ENCODE measurements around the gene AKR1C4.
"Not testable (repeated sequence)": the region's sequence is repeated elsewhere in the genome, so short reads cannot be mapped to it uniquely, and the experiment has no call there.

The AKR1C4 gene

GRCh38 chr10:5163487-5163886 is 33.1 kb upstream of the AKR1C4 start:
- Histone ChIP-seq H3K4me1 (ENCODE audit: insufficient read depth, low read length, severe bottlenecking) (no peaks in the 10 kb centered on the region), H3K27ac (ENCODE audit: low read depth, low read length, poor library complexity, severe bottlenecking) (no peak overlapping the region), H3K9ac (ENCODE audit: low read length) (no peak overlapping the region), H3K79me2 (ENCODE audit: insufficient read depth, low read length) (no peaks in the 10 kb centered on the region), H3F3A (ENCODE audit: insufficient read depth, low read length) (no peaks in the 10 kb centered on the region), H3K9me3 (ENCODE audit: low read length) (peaks cover 3% of the 10 kb centered on the region; the same call in 1 of the 2 replicates), H3K9me2 (ENCODE audit: low read depth, low read length) (no peaks in the 10 kb centered on the region), H3K36me3 (ENCODE audit: insufficient read depth, low read length) (no peaks in the 10 kb centered on the region), H3K27me3 (ENCODE audit: insufficient read depth, low read length) (no peaks in the 10 kb centered on the region), H2AFZ (ENCODE audit: low read length) (no peak overlapping the region), H3K4me2 (ENCODE audit: low read length) (no peak overlapping the region), H3K4me3 (ENCODE audit: low read depth, low read length, poor library complexity, severe bottlenecking) (no peak overlapping the region), H4K20me1 (ENCODE audit: insufficient read depth, low read length) (no peaks in the 10 kb centered on the region)
- TF ChIP-seq EZH2 (IDR thresholded peaks at IDR 0.05; ENCODE audit: borderline replicate concordance, low read length), result no peak
- TF ChIP-seq, protein P1, sequence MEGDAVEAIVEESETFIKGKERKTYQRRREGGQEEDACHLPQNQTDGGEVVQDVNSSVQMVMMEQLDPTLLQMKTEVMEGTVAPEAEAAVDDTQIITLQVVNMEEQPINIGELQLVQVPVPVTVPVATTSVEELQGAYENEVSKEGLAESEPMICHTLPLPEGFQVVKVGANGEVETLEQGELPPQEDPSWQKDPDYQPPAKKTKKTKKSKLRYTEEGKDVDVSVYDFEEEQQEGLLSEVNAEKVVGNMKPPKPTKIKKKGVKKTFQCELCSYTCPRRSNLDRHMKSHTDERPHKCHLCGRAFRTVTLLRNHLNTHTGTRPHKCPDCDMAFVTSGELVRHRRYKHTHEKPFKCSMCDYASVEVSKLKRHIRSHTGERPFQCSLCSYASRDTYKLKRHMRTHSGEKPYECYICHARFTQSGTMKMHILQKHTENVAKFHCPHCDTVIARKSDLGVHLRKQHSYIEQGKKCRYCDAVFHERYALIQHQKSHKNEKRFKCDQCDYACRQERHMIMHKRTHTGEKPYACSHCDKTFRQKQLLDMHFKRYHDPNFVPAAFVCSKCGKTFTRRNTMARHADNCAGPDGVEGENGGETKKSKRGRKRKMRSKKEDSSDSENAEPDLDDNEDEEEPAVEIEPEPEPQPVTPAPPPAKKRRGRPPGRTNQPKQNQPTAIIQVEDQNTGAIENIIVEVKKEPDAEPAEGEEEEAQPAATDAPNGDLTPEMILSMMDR (IDR thresholded peaks at IDR 0.05; ENCODE audit: low read length), result no peak

DNA sequence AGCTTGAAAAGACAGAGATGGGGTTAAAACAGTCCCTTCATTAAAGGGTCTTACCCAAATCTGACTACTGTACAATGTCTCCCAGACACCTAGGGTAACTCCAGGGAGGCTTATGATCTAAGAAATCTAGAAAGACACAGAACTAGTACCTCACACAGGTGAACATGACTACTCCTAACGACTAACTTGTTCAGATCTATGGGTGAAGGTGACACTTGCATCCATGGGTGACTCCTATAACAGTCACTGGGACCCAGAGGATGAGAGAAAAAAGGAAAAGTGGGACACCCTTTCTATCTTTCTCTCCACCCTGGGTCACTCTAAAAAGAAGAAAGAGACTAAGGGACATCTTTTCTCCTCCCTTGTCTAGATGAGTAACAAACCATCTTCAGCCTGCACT is 30.9 kb upstream of the AKR1C4 start:
- no peaks in the 10 kb centered on the region for H3K36me3 ChIP-seq (ENCODE audit: insufficient read depth, low read length)
- H4K20me1 ChIP-seq (ENCODE audit: insufficient read depth, low read length), result no peaks in the 10 kb centered on the region
- no peak overlapping the region for H3K27ac ChIP-seq (ENCODE audit: low read depth, low read length, poor library complexity, severe bottlenecking)
- H3K4me1 ChIP-seq (ENCODE audit: insufficient read depth, low read length, severe bottlenecking), result no peaks in the 10 kb centered on the region
- no peak overlapping the region for H3K4me2 ChIP-seq (ENCODE audit: low read length)
- H3K9me2 ChIP-seq (ENCODE audit: low read depth, low read length), result no peaks in the 10 kb centered on the region
- H3F3A ChIP-seq (ENCODE audit: insufficient read depth, low read length), result no peaks in the 10 kb centered on the region
- H3K4me3 ChIP-seq (ENCODE audit: low read depth, low read length, poor library complexity, severe bottlenecking), result no peak overlapping the region
- H3K27me3 ChIP-seq (ENCODE audit: insufficient read depth, low read length), result no peaks in the 10 kb centered on the region
- no peaks in the 10 kb centered on the region for H3K79me2 ChIP-seq (ENCODE audit: insufficient read depth, low read length)
- peaks cover 3% of the 10 kb centered on the region; the same call in 1 of the 2 replicates for H3K9me3 ChIP-seq (ENCODE audit: low read length)
- no peak overlapping the region for H2AFZ ChIP-seq (ENCODE audit: low read length)
- H3K9ac ChIP-seq (ENCODE audit: low read length), result no peak overlapping the region
- no peak for TF ChIP-seq EZH2 (IDR thresholded peaks at IDR 0.05; ENCODE audit: borderline replicate concordance, low read length)
- TF ChIP-seq, protein P1 (IDR thresholded peaks at IDR 0.05; ENCODE audit: low read length), result no peak

DNA sequence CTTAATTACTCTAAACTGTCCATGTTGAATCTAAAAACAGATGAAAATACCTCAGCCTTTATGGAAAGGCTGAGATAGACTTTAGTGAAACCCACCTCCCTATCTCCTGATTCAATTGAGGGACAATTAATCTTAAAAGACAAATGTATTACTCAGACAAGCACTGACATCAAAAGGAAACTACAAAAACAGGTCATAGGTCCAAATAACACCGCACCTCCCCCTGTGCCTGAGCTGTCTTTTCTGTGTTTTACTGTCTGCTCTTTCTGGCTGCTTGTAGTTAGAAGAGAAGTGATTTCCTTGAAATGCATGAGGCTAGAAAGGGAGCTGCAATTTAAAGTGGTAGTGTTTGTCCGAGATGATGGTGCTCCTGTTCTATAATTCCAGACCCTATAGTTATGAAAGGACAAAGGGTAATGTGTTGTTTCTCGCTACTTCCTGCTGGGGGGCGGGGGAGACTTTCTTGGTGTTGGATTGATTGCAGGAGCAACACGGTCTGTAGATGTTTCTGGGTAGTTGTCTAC is 27.7 kb upstream of the AKR1C4 start:
- H3K9me2 ChIP-seq (ENCODE audit: low read depth, low read length), result no peaks in the 10 kb centered on the region
- H2AFZ ChIP-seq (ENCODE audit: low read length), result no peak overlapping the region
- H4K20me1 ChIP-seq (ENCODE audit: insufficient read depth, low read length), result no peaks in the 10 kb centered on the region
- no peak overlapping the region for H3K9ac ChIP-seq (ENCODE audit: low read length)
- peaks cover 3% of the 10 kb centered on the region; the same call in 1 of the 2 replicates for H3K9me3 ChIP-seq (ENCODE audit: low read length)
- H3K79me2 ChIP-seq (ENCODE audit: insufficient read depth, low read length), result no peaks in the 10 kb centered on the region
- H3K27ac ChIP-seq (ENCODE audit: low read depth, low read length, poor library complexity, severe bottlenecking), result no peak overlapping the region
- H3F3A ChIP-seq (ENCODE audit: insufficient read depth, low read length), result no peaks in the 10 kb centered on the region
- no peaks in the 10 kb centered on the region for H3K4me1 ChIP-seq (ENCODE audit: insufficient read depth, low read length, severe bottlenecking)
- no peaks in the 10 kb centered on the region for H3K36me3 ChIP-seq (ENCODE audit: insufficient read depth, low read length)
- H3K27me3 ChIP-seq (ENCODE audit: insufficient read depth, low read length), result no peaks in the 10 kb centered on the region
- H3K4me2 ChIP-seq (ENCODE audit: low read length), result no peak overlapping the region
- TF ChIP-seq EZH2 (IDR thresholded peaks at IDR 0.05; ENCODE audit: borderline replicate concordance, low read length), result no peak
- TF ChIP-seq, protein P1 (IDR thresholded peaks at IDR 0.05; ENCODE audit: low read length), result no peak
- H3K4me3 ChIP-seq (ENCODE audit: low read depth, low read length, poor library complexity, severe bottlenecking), result no peak overlapping the region

GRCh38 chr10:5175581-5175980 is 21.1 kb upstream of the AKR1C4 start:
- not testable (repeated sequence) for H3K9ac ChIP-seq (ENCODE audit: low read length); H3K27me3 ChIP-seq (ENCODE audit: insufficient read depth, low read length); H3K27ac ChIP-seq (ENCODE audit: low read depth, low read length, poor library complexity, severe bottlenecking)

GRCh38 chr10:5180503-5180902 is 16.1 kb upstream of the AKR1C4 start:
- H2AFZ ChIP-seq (ENCODE audit: low read length); H3K27me3 ChIP-seq (ENCODE audit: insufficient read depth, low read length); H3K4me1 ChIP-seq (ENCODE audit: insufficient read depth, low read length, severe bottlenecking); H3F3A ChIP-seq (ENCODE audit: insufficient read depth, low read length); H4K20me1 ChIP-seq (ENCODE audit: insufficient read depth, low read length); H3K4me2 ChIP-seq (ENCODE audit: low read length); H3K79me2 ChIP-seq (ENCODE audit: insufficient read depth, low read length); H3K9ac ChIP-seq (ENCODE audit: low read length); H3K9me2 ChIP-seq (ENCODE audit: low read depth, low read length); H3K9me3 ChIP-seq (ENCODE audit: low read length); H3K36me3 ChIP-seq (ENCODE audit: insufficient read depth, low read length); H3K27ac ChIP-seq (ENCODE audit: low read depth, low read length, poor library complexity, severe bottlenecking); H3K4me3 ChIP-seq (ENCODE audit: low read depth, low read length, poor library complexity, severe bottlenecking): not testable (repeated sequence)

More at GRCh38 chr10:5175581-5175980, 21.1 kb upstream of the AKR1C4 start:
- H3K4me2 ChIP-seq (ENCODE audit: low read length); H3K9me2 ChIP-seq (ENCODE audit: low read depth, low read length); H3K36me3 ChIP-seq (ENCODE audit: insufficient read depth, low read length); H4K20me1 ChIP-seq (ENCODE audit: insufficient read depth, low read length); H2AFZ ChIP-seq (ENCODE audit: low read length); H3F3A ChIP-seq (ENCODE audit: insufficient read depth, low read length); H3K9me3 ChIP-seq (ENCODE audit: low read length); H3K4me1 ChIP-seq (ENCODE audit: insufficient read depth, low read length, severe bottlenecking); H3K79me2 ChIP-seq (ENCODE audit: insufficient read depth, low read length); H3K4me3 ChIP-seq (ENCODE audit: low read depth, low read length, poor library complexity, severe bottlenecking): not testable (repeated sequence)

All from OCI-LY1 (cell line).